GM18907 (cell line): ENCODE results near the gene MRPL33.

ENCODE experiments used
- ATAC-seq: cut with Tn5 transposase; IDR thresholded peaks from one replicate; pipeline ENCODE4 v1.9.1; 2021; ENCODE audit warnings: mild to moderate bottlenecking, moderate library complexity; ENCODE audit not compliant: unreplicated experiment

MRPL33 gene

DNA sequence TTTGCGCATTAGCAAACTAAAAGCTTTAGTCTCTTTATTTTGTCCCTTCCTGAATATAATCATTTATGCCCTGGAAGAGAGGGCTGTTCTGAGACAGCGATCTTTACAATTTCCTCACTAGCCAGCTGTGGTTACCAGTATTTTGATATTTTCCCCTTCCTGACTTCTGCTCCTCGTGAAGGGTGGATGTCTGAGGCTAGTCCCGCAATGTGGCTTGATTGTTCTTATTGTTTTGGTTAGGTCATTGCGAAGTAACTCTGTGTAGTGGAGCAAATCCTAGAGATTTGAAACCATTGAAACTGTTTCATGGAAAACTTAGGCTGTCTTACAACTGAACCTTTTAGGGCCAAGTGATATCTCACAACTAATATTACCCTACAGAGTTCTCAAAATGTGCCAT, 2.4 kb downstream of the MRPL33 start:
- ATAC-seq = no peak

DNA sequence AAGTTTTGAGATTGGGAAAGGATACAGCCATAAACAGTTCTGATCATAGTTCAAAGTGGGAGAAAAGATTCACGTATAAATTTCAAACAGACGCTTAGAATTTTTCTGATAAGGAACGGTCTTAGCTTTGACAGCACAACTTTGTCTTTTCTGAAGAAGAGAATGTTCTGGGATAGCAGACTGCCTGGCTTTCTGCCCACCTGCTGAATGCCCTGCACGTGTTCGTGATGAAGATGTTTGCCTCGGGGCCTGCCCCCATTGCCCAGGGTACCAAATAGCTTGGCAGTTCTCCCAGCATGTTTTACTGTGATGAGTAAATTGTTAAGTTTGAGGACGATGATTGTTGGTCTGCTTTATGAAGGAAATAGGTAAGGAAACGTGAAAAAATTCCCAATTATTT, 4.6 kb downstream of the MRPL33 start:
- ATAC-seq = no peak

DNA sequence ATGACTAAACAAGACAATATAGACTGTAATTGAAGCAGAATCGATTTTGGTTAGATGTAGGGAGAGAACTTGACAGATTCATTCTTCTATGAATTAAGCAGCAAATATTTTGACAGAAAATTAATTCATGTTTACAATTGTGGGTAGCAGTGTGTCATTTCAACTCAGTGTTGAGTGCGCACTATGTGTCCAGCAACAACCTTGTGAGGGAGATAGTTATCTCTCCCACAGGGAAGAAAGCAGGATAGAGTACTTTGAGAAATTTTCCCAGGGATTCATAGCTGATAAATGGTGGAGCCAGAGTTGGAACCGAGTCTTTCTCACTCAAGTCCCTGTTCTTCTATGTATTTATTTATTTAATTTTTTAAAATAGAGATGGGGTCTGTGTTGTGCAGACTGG, 5.2 kb downstream of the MRPL33 start:
- ATAC-seq = no peak

- no peak for ATAC-seq
These were observed 8.0 kb downstream of the MRPL33 start for GRCh38 chr2:27779417-27780055.

GRCh38 chr2:27781496-27781895, 10.0 kb downstream of the MRPL33 start:
- no peak for ATAC-seq

GRCh38 chr2:27782701-27783100, 11.2 kb downstream of the MRPL33 start:
- no peak for ATAC-seq

DNA sequence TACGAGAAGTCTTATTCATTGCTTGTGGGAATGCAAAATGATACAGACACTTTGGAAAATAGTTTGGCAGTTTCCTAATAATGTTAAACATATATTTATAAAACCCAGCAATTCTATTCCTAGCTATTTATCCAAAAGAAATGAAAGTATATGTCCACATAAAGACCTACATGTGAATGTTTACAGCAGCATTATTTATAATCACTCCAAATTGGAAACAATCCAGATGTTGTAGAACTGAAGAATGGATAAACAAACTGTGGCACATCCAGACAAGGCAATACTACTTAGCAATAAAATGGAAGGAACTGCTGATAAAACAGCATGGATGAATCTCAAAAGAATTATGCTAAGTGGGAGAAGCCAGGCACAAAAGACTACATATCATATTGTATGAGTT, 19.3 kb downstream of the MRPL33 start:
- no peak for ATAC-seq

GRCh38 chr2:27792759-27793158, 21.2 kb downstream of the MRPL33 start:
- ATAC-seq = no peak

GRCh38 chr2:27795093-27795834, 23.7 kb downstream of the MRPL33 start:
- ATAC-seq = no peak

GRCh38 chr2:27795868-27796277, 24.4 kb downstream of the MRPL33 start:
- ATAC-seq = no peak

GRCh38 chr2:27796791-27797765, 25.6 kb downstream of the MRPL33 start:
- no peak for ATAC-seq

- no peak for ATAC-seq
These were observed 26.3 kb downstream of the MRPL33 start for GRCh38 chr2:27797841-27798240.

- ATAC-seq = no peak
These were observed 27.0 kb downstream of the MRPL33 start for GRCh38 chr2:27798486-27798885.

DNA sequence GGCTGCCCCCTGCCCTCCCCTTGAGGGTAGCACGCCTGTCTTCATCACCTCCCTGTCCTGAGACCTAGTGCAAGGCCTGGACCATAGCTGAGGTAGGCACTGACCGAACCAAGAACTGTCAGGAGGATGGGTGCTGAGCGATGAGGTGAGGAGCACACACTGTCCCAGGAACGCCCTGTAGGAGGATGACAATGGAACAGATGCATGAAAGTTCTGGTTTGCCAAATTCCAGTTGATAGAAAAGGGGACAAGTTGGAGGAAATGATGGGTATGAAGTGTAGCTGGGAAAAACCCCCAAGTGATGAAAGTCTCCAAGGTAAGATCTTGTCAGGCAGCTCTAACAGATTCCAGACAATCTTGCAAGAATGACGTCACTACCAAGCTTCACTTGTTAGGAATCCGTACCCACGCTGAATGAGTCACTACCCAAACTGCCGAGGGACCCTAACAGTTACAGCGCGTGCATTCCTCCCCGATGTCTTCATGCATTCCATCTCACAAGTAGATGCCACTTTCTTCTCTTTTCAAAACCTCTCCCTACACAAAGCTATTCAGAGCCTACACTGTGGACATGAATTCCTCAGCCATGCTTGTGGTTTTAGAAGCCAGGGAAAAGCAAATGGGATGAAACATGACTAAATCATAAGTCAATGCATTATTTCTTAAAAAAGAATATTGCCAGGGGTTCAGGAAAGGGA, 27.6 kb downstream of the MRPL33 start:
- no peak for ATAC-seq

DNA sequence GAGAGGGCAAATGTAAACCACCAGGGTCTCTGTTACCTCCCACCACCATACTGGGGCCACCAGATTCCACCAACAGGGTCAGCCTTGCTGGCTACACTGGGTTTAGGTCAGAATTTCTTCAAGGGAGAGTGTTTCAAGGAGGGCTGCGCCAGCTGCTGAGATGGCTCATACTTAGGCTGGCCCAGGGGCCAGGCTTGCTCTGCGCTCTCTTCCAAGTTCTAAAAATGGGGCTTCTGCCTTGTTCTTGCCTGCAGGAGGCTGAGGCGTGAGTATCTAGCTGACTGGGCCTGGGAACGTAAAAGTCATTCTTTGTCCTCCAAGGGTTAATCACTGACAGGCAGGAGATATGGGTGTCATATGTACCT, 28.1 kb downstream of the MRPL33 start:
- no peak for ATAC-seq

DNA sequence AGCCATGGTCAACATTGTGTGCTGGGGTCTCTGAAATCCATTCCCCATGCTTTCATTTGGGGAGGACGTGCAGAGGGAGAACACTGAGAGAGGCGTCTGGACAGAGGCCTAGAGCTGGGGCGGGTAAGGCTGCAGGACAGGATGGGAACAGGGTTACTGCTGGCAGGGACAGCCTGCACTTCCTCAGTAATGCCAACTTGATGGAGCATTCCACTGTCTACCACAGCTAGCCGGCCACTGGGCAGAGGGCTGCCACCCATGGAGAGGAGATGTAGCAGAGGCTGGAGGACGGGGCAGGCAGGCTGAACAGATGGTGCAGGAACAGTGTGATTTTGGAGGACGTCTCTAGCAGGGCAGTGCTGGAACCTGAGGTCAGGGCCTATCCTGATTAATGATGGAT, 29.3 kb downstream of the MRPL33 start:
- ATAC-seq = no peak

GRCh38 chr2:27802547-27802946, 31.0 kb downstream of the MRPL33 start:
- ATAC-seq = no peak

DNA sequence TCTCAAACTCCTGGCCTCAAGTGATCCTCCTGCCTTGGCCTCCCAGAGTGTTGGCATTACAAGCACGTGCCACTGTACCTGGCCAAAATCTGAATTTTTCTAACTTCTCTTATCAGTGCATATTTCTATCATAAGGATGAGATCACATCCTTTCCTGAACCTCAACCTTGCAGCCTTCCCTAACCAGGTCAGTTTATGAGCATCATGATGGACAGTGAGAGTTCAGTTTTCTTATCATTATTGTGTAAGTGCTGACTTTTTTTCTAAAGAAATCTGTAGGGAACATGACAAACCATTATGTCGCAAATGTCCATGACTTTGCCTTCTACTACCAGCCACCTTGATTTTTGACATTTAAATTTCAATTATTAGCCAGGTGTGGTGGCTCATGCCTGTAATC, 31.5 kb downstream of the MRPL33 start:
- ATAC-seq = no peak

DNA sequence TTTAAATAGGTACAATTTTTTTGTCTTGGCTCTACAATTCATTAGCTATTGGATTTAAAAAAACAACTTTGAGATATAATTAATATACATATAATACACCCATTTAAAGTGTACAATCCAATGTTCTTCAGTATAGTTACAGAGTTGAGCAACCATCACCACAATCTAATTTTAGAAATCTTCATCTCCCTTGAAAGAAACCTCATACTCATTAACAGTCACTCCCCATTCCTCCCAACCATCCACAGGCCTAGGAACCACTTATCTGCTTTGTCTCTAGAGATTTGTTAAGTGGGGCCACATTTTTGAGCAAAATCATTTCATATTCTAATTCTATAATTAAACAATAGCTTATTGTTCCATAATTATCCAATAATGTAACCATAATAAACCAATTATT, 32.6 kb downstream of the MRPL33 start:
- no peak for ATAC-seq

DNA sequence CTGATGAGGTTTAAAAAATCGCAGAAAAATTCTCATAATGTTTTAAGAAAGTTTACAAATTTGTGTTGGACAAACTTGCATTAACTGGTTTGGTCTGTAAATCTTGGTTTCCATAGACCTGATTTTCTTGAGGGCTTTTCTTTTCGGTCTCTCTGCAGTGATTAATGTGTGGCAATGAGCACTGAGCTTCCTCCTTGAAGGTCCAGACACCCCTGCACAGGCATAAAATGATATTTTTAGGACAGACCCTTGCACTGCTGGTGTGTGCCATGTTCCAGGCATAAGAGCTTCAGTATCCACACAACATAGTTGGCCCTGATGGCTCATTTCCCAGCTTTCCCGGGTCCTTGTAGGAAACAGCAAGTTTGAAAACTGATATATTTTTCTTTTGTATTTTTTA, 33.7 kb downstream of the MRPL33 start:
- ATAC-seq = no peak
